ENCODE results near the gene PDGFA. TPM values are rescaled to one million over a fixed set of nuclear protein-coding genes. Genes with fewer than 3 reads are reported as not detected.

Gene PDGFA
- total RNA-seq: 10 to 100 TPM; 10.1 to 31.3 (median 21.8) TPM

DNA sequence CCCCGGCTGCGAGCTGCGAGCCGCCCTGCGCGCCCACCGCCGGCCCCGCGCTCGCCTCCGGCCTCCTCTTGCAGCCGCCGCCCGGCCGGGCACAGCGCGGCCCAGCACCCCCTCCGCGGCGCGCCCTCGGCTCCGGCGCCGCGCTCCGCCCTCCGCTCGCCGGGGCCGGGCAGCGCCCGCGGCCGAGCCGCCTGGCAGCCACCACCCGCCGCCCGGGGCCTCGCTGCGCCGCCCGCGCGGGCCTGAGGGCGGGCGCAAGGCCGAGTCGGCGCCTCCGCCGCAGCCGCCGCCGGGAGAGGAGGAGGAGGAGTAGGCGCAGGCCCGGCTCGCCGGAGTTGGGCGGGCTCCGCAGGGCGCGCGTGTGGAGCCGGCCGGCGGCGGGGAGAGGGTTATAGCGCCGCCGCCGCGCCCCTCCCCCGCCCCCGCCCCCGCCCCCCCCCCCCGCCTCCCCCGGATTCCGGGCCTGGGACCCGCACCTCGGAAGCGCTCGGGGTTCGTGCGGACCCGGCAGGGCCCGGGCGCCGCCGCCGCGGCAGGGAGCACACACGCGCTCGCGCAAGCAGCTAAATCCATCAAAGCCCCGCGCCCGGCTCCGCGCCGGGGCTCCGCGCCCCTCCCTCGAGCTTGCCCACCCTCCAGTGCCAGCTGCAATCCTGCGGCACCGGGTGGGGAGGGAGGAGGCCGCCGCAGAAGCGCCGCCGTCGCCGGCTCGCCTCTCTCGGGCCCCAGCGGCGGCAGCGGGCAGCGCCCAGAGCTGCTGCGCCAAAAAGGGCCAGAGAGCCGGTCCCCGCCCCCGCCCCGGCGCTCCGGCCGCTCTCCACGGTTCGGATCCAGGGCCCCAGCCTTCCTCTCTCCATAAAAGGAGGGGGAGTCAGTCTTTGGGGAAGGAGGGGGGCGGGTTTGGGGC, at the start of gene PDGFA:
Gene PDGFA (minus strand): TSS at position 363 of the 907 bp plus-strand sequence. CDS start 845 bp downstream, outside the sequence.
- Mint-ChIP-seq H3K4me1 (ENCODE audit: low read depth) (peaks cover 16% of the 10 kb centered on the region), H3K27me3 (ENCODE audit: low read depth) (peaks cover 32% of the 10 kb centered on the region)
- peak; percentile 28 to 30 for ATAC-seq

DNA sequence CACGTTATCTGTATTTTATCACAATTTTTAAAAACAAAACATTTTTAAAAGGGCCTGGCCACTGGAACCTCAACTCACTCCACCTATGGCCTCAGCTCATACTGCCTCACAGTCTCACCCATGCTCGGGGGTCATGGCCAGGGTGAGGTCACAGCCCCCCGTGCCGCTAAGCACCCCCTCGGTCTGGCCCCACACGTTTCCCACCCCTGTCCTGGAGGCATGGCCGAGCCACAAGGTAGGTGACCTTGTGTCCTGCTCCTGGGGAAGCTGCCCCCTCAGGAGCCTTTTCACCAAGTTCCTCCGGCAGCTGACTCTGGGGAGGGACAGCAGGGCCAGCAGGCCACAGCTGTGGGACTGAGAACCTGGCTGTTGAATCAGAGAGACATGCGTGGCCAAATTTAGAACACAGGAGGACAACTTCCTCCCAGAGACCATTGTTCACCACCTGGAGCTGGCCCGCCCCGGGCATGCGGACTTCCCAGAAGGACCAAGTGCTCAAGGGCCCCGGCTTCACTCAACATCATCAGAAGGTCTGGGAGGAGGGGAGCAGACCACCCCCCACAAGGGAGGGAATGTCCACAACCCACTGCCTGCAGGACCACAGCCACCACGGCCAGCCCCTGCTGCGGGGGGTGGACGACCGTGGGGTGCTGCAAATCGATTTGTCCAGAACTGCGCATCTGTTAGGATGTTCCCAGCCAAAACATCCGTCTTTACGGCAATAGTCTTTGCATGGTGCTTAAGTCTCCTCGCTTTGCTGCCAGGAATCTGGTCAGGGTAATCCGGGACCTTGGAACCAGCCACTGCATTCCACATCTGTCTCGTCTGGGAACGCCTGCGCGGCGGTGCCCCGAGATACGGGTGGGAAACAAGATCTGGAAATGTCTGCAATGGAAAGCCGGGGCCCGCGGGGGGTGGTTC, 48.6 kb upstream of the PDGFA start:
- DNase-seq: no peak
- H3K27me3 Mint-ChIP-seq (ENCODE audit: low read depth): no peaks in the 10 kb centered on the region
- ATAC-seq: no peak
- no peaks in the 10 kb centered on the region for H3K36me3 Mint-ChIP-seq (ENCODE audit: insufficient read depth)
- H3K4me1 Mint-ChIP-seq (ENCODE audit: low read depth): no peaks in the 10 kb centered on the region
- no peaks in the 10 kb centered on the region for H3K9me3 Mint-ChIP-seq
- no peak overlapping the region for H3K4me3 Mint-ChIP-seq

More for the DNA sequence above, at the start of gene PDGFA:
- no peaks in the 10 kb centered on the region for H3K9me3 Mint-ChIP-seq
- H3K4me3 Mint-ChIP-seq: peak within 1 kb of the TSS; percentile 84
- no peak for DNase-seq
- H3K36me3 Mint-ChIP-seq (ENCODE audit: insufficient read depth): no peaks in the 10 kb centered on the region

DNA sequence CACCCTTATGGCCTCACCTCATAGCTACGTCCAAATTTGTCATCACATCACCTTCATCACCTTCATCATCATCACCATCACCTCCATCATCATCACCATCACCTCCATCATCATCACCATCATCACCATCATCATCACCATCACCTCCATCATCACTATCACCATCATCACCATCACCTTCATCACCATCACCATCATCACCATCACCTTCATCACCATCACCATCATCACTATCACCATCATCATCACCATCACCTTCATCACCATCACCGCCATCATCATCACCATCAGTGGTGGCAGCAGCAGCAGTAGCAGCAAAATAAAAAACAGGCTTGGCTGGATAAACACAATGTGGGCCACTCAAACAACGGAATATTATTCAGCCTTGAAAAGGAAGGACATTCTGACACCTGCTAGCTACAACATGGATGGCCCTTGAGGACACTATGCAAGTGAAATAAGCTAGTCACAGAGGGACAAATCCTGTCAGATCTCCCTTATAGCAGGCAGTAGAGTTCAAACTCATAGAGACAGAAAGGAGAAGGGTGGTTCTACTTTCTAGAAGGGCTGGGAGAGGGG, 47.7 kb upstream of the PDGFA start:
- Mint-ChIP-seq H3K4me3 (no peak overlapping the region), H3K9me3 (no peaks in the 10 kb centered on the region), H3K36me3 (ENCODE audit: insufficient read depth) (peaks cover 3% of the 10 kb centered on the region), H3K4me1 (ENCODE audit: low read depth) (peaks cover 3% of the 10 kb centered on the region), H3K27me3 (ENCODE audit: low read depth) (no peaks in the 10 kb centered on the region)
- no peak for ATAC-seq
- no peak for DNase-seq

- Mint-ChIP-seq H3K4me3 (no peak overlapping the region), H3K9me3 (no peaks in the 10 kb centered on the region), H3K27me3 (ENCODE audit: low read depth) (no peaks in the 10 kb centered on the region), H3K36me3 (ENCODE audit: insufficient read depth) (peaks cover 3% of the 10 kb centered on the region), H3K4me1 (ENCODE audit: low read depth) (peaks cover 4% of the 10 kb centered on the region)
- ATAC-seq (no peak), DNase-seq (no peak)
These were observed 46.5 kb upstream of the PDGFA start for GRCh38 chr7:566100-566499.

GRCh38 chr7:564176-564865, 44.7 kb upstream of the PDGFA start:
- Mint-ChIP-seq H3K4me1 (ENCODE audit: low read depth) (peaks cover 4% of the 10 kb centered on the region), H3K4me3 (no peak overlapping the region), H3K27me3 (ENCODE audit: low read depth) (no peaks in the 10 kb centered on the region), H3K9me3 (no peaks in the 10 kb centered on the region), H3K36me3 (ENCODE audit: insufficient read depth) (peaks cover 3% of the 10 kb centered on the region)
- ATAC-seq (no peak), DNase-seq (no peak)

DNA sequence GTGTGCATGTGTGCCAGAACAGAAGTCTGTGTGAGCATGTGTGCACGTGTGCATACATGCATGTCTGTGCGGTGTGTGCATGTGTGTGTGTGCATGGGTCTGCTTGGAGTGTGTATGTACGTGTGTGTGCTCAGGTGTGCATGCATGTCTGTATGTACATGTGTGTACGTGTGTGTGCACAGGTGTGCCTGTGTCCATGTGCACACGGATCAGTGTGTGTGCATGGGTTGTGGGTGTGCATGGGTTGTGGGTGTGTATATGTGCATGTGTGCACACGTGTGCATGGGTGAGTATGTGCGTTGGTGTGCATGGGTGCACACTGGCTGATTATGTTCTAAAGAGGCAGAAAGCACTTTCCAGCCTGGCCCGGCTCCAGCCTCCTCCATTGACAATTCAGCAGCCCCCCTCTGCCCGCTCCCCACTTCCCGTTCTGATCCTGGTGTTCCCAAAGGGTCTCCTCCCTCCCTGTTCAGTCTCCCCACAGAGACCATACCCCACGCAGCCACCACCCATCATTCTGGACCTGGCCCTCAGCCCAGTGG, 44.1 kb upstream of the PDGFA start:
- peaks cover 4% of the 10 kb centered on the region for H3K4me1 Mint-ChIP-seq (ENCODE audit: low read depth)
- DNase-seq: no peak
- no peak for ATAC-seq
- no peak overlapping the region for H3K4me3 Mint-ChIP-seq
- no peaks in the 10 kb centered on the region for H3K9me3 Mint-ChIP-seq
- no peaks in the 10 kb centered on the region for H3K27me3 Mint-ChIP-seq (ENCODE audit: low read depth)
- H3K36me3 Mint-ChIP-seq (ENCODE audit: insufficient read depth): peaks cover 3% of the 10 kb centered on the region

DNA sequence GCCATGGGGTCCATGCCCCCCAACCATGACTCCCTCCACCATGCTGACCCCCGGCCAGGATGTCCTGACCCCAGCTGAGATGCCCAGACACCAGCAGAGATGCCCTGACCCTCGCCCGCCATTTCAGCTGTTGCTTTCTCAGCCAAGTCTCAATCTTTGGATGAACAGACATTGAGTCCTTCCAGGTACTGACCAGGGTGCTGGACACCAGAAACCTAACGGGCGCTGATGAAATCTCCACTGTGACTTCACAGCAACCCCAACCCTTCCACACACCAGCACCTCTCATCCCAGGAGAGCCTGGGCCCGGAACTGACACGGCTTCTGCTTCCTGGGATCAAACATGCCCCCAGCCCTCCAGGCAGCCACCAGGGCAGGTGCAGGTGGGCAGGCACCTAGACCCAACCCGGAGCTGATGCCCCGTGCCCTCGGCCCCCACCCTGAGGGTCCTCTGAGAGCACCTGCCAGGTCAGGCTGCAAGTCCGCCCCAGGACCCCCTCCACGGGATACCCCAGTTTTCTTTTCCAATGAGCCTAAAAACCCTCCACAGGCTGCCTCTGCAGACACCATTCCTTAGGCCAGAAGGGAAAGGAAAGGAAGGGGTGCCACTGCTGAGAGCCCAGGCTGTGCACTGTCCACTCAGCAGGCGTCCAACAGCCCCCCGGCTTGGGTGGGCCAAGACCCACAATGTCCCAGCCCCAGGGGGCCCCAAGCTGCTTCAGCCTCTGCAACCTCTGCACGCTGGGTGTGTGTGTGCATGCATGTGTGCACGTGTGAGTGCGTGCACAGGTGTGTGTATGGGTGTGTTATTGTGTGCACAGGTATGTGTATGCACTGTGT, 43.4 kb upstream of the PDGFA start:
- Mint-ChIP-seq H3K36me3 (ENCODE audit: insufficient read depth) (peaks cover 3% of the 10 kb centered on the region), H3K9me3 (no peaks in the 10 kb centered on the region), H3K4me3 (no peak overlapping the region), H3K27me3 (ENCODE audit: low read depth) (no peaks in the 10 kb centered on the region), H3K4me1 (ENCODE audit: low read depth) (peaks cover 4% of the 10 kb centered on the region)
- DNase-seq (no peak), ATAC-seq (no peak)

DNA sequence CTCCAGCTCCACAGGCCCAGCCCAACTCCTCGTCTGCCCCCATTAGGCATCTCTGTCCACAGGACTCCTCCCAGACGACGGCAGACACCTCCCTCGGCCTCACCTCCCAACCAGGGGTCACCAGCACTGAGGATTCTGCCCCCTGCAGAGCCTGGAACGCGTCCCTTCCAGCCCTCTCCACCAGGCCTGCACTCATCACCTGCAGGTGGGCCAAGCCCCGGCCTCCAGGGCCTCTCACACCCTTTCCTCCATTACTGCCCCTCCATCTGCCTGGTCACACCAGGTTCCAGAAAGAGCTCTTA, 42.7 kb upstream of the PDGFA start:
- no peak for DNase-seq
- Mint-ChIP-seq H3K36me3 (ENCODE audit: insufficient read depth) (peaks cover 3% of the 10 kb centered on the region), H3K4me3 (no peak overlapping the region), H3K9me3 (no peaks in the 10 kb centered on the region), H3K4me1 (ENCODE audit: low read depth) (peaks cover 4% of the 10 kb centered on the region), H3K27me3 (ENCODE audit: low read depth) (no peaks in the 10 kb centered on the region)
- no peak for ATAC-seq

DNA sequence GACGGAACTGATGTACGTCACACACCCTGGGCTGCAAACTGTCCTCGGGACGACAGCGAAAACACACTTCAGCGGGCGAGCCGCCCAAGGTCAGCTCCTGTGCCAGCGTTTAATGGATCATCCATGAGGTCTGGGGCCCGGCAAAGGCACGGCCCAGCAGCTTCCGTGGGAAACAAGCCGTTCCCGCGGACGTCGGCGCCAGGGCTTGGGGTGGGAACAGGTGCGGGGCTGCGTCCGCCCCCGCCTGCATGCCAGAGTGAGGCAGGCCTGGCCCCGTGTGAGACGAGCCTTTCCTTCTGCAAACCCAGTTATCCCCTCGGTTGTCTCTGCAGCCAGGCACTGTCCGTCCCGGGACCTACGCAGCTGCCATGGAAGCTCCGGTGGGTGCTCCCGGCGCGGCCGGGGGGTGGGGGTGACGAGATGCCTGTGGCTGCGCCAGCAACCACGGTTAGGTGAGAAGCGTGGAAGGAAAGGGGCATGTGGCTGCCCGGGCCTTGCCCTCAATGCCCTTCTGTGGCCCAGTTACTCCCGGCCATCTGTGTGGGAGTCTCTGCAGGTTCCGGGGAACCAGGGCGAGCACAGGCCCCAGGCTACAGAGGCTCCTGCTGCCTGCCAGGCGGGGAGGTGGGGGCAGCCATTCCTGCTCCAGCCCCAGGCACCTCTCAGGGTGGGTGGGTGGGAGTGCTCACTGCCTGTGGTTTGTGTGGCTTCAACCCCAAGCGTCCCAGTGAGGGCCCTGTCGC, 42.2 kb upstream of the PDGFA start:
- ATAC-seq (no peak), DNase-seq (no peak)
- H3K36me3 Mint-ChIP-seq (ENCODE audit: insufficient read depth): peaks cover 3% of the 10 kb centered on the region
- no peak overlapping the region for H3K4me3 Mint-ChIP-seq
- H3K27me3 Mint-ChIP-seq (ENCODE audit: low read depth): no peaks in the 10 kb centered on the region
- H3K9me3 Mint-ChIP-seq: no peaks in the 10 kb centered on the region
- peaks cover 4% of the 10 kb centered on the region for H3K4me1 Mint-ChIP-seq (ENCODE audit: low read depth)

DNA sequence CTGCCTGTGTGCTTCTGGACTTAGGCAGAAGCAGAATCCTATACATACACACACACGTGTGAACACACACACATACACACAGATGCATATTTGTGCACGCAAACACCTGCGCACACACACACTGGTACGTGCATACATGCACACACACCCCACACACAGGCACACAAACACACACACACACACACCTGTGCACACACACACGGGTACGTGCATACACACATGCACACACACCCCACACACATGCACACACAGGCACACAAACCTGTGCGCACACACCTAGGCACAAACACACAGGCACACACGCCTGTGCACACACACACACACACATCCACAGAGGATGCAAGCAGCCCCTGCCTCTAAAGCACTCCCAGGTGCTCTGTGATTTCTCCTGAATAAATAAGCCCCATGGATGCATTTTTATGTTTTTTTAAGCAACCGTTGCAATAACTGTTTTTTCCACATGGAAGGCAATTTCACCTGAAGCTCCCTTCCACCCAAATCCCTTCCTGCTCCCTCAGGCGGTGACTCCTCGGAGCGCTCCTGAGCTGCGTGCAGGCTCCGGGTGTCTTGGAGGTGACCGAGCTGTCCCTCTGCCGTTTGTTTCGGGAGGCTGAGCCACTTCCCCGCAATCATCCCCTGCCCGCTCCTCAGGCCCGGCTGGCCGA, 41.5 kb upstream of the PDGFA start:
- H3K9me3 Mint-ChIP-seq: no peaks in the 10 kb centered on the region
- DNase-seq (no peak), ATAC-seq (no peak)
- H3K27me3 Mint-ChIP-seq (ENCODE audit: low read depth): no peaks in the 10 kb centered on the region
- no peak overlapping the region for H3K4me3 Mint-ChIP-seq
- H3K4me1 Mint-ChIP-seq (ENCODE audit: low read depth): peaks cover 4% of the 10 kb centered on the region
- H3K36me3 Mint-ChIP-seq (ENCODE audit: insufficient read depth): peaks cover 3% of the 10 kb centered on the region

GRCh38 chr7:559396-559705, 39.7 kb upstream of the PDGFA start:
- H3K9me3 Mint-ChIP-seq: no peaks in the 10 kb centered on the region
- H3K27me3 Mint-ChIP-seq (ENCODE audit: low read depth): no peaks in the 10 kb centered on the region

GRCh38 chr7:557558-557881, 37.9 kb upstream of the PDGFA start:
- Mint-ChIP-seq H3K36me3 (ENCODE audit: insufficient read depth) (peaks cover 2% of the 10 kb centered on the region), H3K9me3 (no peaks in the 10 kb centered on the region), H3K4me1 (ENCODE audit: low read depth) (peaks cover 2% of the 10 kb centered on the region), H3K27me3 (ENCODE audit: low read depth) (no peaks in the 10 kb centered on the region), H3K4me3 (no peak overlapping the region)
- ATAC-seq (no peak), DNase-seq (no peak)

More at GRCh38 chr7:559396-559705, 39.7 kb upstream of the PDGFA start:
- Mint-ChIP-seq H3K4me1 (ENCODE audit: low read depth) (peaks cover 4% of the 10 kb centered on the region), H3K4me3 (no peak overlapping the region), H3K36me3 (ENCODE audit: insufficient read depth) (peaks cover 3% of the 10 kb centered on the region)
- ATAC-seq (no peak), DNase-seq (no peak)

Measured in activated T-cell treated with anti-CD3 and anti-CD28 coated beads, Interleukin-2, amount 50 U/mL, for 4 hours (primary cell).